Astrocyte (in vitro differentiated cells and primary cell): ENCODE results near the gene SPARC. TPM values are rescaled to one million over a fixed set of nuclear protein-coding genes. Genes with fewer than 3 reads are reported as not detected.
A peak's percentile ranks its signal among the peaks of the same experiment; 100 is the strongest.

Source experiments
- DNase-seq: peaks from one replicate; pipeline ENCODE4 v3.0.0-alpha.2; 2010; ENCODE audit warnings: low read depth
- FAIRE-seq: peaks from 2 replicates; lab custom pipeline; 2011; peaks lifted over from hg19 to GRCh38; lab: Jason Lieb, UNC
- H2AFZ ChIP-seq: 2 replicates; pipeline ENCODE4 v1.6.0; 2012; ENCODE audit warnings: low read depth, low read length, inconsistent platforms
- H3K27ac ChIP-seq: 2 replicates; pipeline ENCODE4 v1.5.1; 2011; ENCODE audit warnings: low read depth, low read length, inconsistent platforms
- H3K27me3 ChIP-seq: 2 replicates; pipeline ENCODE4 v1.6.0; 2011; ENCODE audit warnings: low read length, inconsistent platforms; ENCODE audit not compliant: insufficient read depth
- H3K36me3 ChIP-seq: 2 replicates; pipeline ENCODE4 v1.5.1; 2011; ENCODE audit warnings: low read length, inconsistent platforms; ENCODE audit not compliant: insufficient read depth
- H3K4me1 ChIP-seq: 2 replicates; pipeline ENCODE4 v1.5.1; 2011; ENCODE audit warnings: low read length, inconsistent platforms; ENCODE audit not compliant: insufficient read depth
- H3K4me2 ChIP-seq: 2 replicates; pipeline ENCODE4 v1.6.0; 2012; ENCODE audit warnings: low read length, inconsistent platforms
- H3K4me3 ChIP-seq: 2 replicates; pipeline ENCODE4 v1.5.1; 2011; ENCODE audit warnings: low read depth, mild to moderate bottlenecking, low read length, inconsistent platforms; ENCODE audit not compliant: insufficient read depth
- H3K79me2 ChIP-seq: 2 replicates; pipeline ENCODE4 v1.6.0; 2012; ENCODE audit warnings: mild to moderate bottlenecking, low read length, inconsistent platforms; ENCODE audit not compliant: insufficient read depth
- H3K9ac ChIP-seq: 2 replicates; pipeline ENCODE4 v1.6.0; 2012; ENCODE audit warnings: mild to moderate bottlenecking, low read length, inconsistent platforms
- H3K9me3 ChIP-seq: 2 replicates; pipeline ENCODE4 v1.5.1; 2012; ENCODE audit warnings: low read depth, mild to moderate bottlenecking, low read length, inconsistent platforms; ENCODE audit not compliant: insufficient read depth
- H4K20me1 ChIP-seq: 2 replicates; pipeline ENCODE4 v1.6.0; 2012; ENCODE audit warnings: low read length, inconsistent platforms; ENCODE audit not compliant: insufficient read depth
- H3K27ac Mint-ChIP-seq: one replicate; pipeline ENCODE4 v1.8.0; 2021; ENCODE audit warnings: mild to moderate bottlenecking, mixed read lengths; ENCODE audit not compliant: unreplicated experiment
- H3K27me3 Mint-ChIP-seq: one replicate; pipeline ENCODE4 v1.8.0; 2021; ENCODE audit warnings: low read depth, mixed read lengths; ENCODE audit not compliant: unreplicated experiment
- H3K36me3 Mint-ChIP-seq: one replicate; pipeline ENCODE4 v1.8.0; 2021; ENCODE audit warnings: low read depth, mixed read lengths; ENCODE audit not compliant: unreplicated experiment
- H3K4me1 Mint-ChIP-seq: one replicate; pipeline ENCODE4 v1.8.0; 2021; ENCODE audit warnings: low read depth, mixed read lengths; ENCODE audit not compliant: unreplicated experiment
- H3K4me3 Mint-ChIP-seq: one replicate; pipeline ENCODE4 v1.8.0; 2021; ENCODE audit warnings: mild to moderate bottlenecking, moderate library complexity, mixed read lengths; ENCODE audit not compliant: unreplicated experiment
- H3K9me3 Mint-ChIP-seq: one replicate; pipeline ENCODE4 v1.8.0; 2021; ENCODE audit warnings: mild to moderate bottlenecking, mixed read lengths; ENCODE audit not compliant: unreplicated experiment
- EZH2 ChIP-seq: IDR thresholded peaks from 2 replicates; pipeline ENCODE4 v1.6.1; 2012; ENCODE audit warnings: mild to moderate bottlenecking, low read length, inconsistent platforms; ENCODE audit not compliant: insufficient read depth
- total RNA-seq: library from RNA; stranded (reverse); gene quantifications from 2 replicates; pipeline ENCODE4 v1.2.1, GENCODE V29; 2021
- TF ChIP-seq, protein P1 (sequence below): IDR thresholded peaks from 2 replicates; pipeline ENCODE4 v1.5.1; 2011; ENCODE audit warnings: low read depth, mild to moderate bottlenecking, inconsistent platforms, low read length, moderate library complexity; ENCODE audit not compliant: insufficient read depth

Gene SPARC
- total RNA-seq, 1 donor from 2014 or later, result 15,667 TPM

DNA sequence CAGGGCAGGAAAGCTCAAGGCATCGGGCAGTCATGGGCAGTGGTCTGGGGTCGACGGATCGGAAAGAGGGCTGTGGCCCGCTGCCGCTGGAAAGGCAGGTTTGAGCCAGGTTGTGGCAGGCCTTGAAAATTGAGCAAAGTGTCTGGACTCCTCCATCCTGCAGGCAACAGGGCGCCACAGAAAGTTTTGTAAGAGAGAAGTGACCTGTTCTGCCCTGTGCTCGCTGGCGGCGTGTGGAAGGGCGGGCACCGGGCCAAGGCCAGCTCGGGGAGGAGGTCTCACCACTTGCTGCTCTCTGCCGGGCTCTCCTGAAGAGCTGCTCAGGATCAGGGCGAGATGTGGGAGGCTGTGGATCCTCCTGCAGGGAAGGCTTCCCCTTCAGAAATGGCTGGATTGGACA lies 54.2 kb downstream of the SPARC start:
- DNase-seq (no peak), FAIRE-seq (no peak)
- Histone ChIP-seq H4K20me1 (no peaks in the 10 kb centered on the region), H3K79me2 (no peaks in the 10 kb centered on the region), H3K9me3 (no peaks in the 10 kb centered on the region), H3K9ac (no peak overlapping the region), H2AFZ (no peak overlapping the region), H3K4me3 (no peak overlapping the region), H3K27me3 (peaks cover 3% of the 10 kb centered on the region), H3K27ac (no peak overlapping the region), H3K36me3 (no peaks in the 10 kb centered on the region), H3K4me2 (no peak overlapping the region), H3K4me1 (peaks cover 23% of the 10 kb centered on the region)
- H3K9me3 Mint-ChIP-seq, result no peaks in the 10 kb centered on the region
- TF ChIP-seq, protein P1, sequence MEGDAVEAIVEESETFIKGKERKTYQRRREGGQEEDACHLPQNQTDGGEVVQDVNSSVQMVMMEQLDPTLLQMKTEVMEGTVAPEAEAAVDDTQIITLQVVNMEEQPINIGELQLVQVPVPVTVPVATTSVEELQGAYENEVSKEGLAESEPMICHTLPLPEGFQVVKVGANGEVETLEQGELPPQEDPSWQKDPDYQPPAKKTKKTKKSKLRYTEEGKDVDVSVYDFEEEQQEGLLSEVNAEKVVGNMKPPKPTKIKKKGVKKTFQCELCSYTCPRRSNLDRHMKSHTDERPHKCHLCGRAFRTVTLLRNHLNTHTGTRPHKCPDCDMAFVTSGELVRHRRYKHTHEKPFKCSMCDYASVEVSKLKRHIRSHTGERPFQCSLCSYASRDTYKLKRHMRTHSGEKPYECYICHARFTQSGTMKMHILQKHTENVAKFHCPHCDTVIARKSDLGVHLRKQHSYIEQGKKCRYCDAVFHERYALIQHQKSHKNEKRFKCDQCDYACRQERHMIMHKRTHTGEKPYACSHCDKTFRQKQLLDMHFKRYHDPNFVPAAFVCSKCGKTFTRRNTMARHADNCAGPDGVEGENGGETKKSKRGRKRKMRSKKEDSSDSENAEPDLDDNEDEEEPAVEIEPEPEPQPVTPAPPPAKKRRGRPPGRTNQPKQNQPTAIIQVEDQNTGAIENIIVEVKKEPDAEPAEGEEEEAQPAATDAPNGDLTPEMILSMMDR, result no peak
- H3K4me1 Mint-ChIP-seq, result peaks cover 9% of the 10 kb centered on the region
- H3K4me3 Mint-ChIP-seq, result no peak overlapping the region
- H3K27ac Mint-ChIP-seq, result no peak overlapping the region
- peaks cover 16% of the 10 kb centered on the region for H3K27me3 Mint-ChIP-seq
- no peaks in the 10 kb centered on the region for H3K36me3 Mint-ChIP-seq

DNA sequence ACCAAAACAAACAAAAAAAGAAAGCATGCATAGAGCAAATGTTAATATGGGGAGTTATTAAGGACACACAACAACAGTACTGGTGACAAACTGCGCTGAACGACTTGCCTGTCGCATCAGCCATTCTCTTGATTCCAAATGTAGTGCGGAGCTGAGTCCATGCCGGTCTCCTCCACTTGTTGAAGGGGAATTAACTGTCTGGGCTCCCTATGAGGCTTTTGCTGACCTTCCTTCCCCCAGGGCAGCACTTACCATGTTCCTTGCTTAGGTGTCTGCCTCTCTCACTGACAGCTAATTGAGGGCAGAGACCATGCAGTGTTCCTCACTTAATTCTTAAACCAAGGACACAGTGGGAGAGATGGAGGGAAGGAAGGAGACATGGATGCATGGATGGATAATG lies 54.8 kb downstream of the SPARC start:
- Histone ChIP-seq H3K4me2 (no peak overlapping the region), H3K4me1 (peaks cover 25% of the 10 kb centered on the region), H4K20me1 (no peaks in the 10 kb centered on the region), H3K36me3 (no peaks in the 10 kb centered on the region), H3K9ac (no peak overlapping the region), H3K27me3 (peaks cover 2% of the 10 kb centered on the region), H3K27ac (no peak overlapping the region), H3K9me3 (no peaks in the 10 kb centered on the region), H3K4me3 (no peak overlapping the region), H2AFZ (no peak overlapping the region), H3K79me2 (no peaks in the 10 kb centered on the region)
- DNase-seq (no peak), FAIRE-seq (no peak)
- Mint-ChIP-seq H3K27ac (no peak overlapping the region), H3K9me3 (no peaks in the 10 kb centered on the region), H3K27me3 (peaks cover 16% of the 10 kb centered on the region), H3K4me3 (no peak overlapping the region), H3K4me1 (peaks cover 10% of the 10 kb centered on the region), H3K36me3 (no peaks in the 10 kb centered on the region)
- TF ChIP-seq, protein P1, result no peak
- TF ChIP-seq EZH2, result no peak

DNA sequence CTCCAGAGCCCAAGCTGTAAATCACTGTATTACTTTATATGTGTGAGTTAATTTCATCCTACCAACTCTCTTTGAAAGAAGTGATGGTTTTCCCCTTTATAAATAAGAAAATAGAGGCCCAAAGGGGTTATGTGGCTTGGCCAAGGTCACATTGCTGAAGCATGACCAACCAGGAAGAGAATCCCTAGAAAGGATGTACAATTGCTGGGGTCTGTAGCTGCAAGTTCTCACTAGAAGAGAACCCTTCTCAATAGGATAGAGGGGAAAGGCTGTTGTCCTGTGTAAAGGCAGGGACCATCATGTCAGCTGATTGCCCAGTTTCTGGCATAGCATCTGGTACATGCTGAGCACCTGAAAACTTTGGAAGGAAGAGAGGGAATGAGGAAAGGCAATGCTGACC lies 56.6 kb downstream of the SPARC start:
- Mint-ChIP-seq H3K27ac (no peak overlapping the region), H3K4me1 (peaks cover 10% of the 10 kb centered on the region), H3K36me3 (no peaks in the 10 kb centered on the region), H3K4me3 (no peak overlapping the region), H3K27me3 (peaks cover 13% of the 10 kb centered on the region), H3K9me3 (no peaks in the 10 kb centered on the region)
- Histone ChIP-seq H3K4me1 (peaks cover 25% of the 10 kb centered on the region), H3K27ac (no peak overlapping the region), H3K27me3 (peaks cover 3% of the 10 kb centered on the region), H3K4me2 (peak overlapping the region; percentile 23), H3K79me2 (no peaks in the 10 kb centered on the region), H3K4me3 (no peak overlapping the region), H3K36me3 (no peaks in the 10 kb centered on the region), H4K20me1 (no peaks in the 10 kb centered on the region), H3K9ac (no peak overlapping the region), H2AFZ (no peak overlapping the region), H3K9me3 (no peaks in the 10 kb centered on the region)
- DNase-seq (no peak), FAIRE-seq (no peak)
- TF ChIP-seq, protein P1, result no peak
- no peak for TF ChIP-seq EZH2
